WTC11 (cell line): ENCODE results near the gene POLA1. TPM values are rescaled to one million over a fixed set of nuclear protein-coding genes. Genes with fewer than 3 reads are reported as not detected.
A peak's percentile ranks its signal among the peaks of the same experiment; 100 is the strongest.

Experiments
- ATAC-seq: fragments of 200-7000 bp; cut with Tn5 transposase; 2 replicates; pipeline ENCODE4 v1.10.0; 2021; ENCODE audit warnings: mild to moderate bottlenecking, moderate library complexity
- CTCF ChIA-PET: fragments of 300-600 bp; sonication (Branson Sonifier 250); formaldehyde crosslinking; loops from one replicate; lab custom pipeline; 2021; ENCODE audit warnings: antibody characterized with exemption; lab: Charles Lee
- POLR2A ChIA-PET: fragments of 350-600 bp; sonication (Branson Sonifier 250); formaldehyde crosslinking; loops from one replicate; lab custom pipeline; 2021; ENCODE audit warnings: antibody characterized with exemption; lab: Charles Lee
- DNase-seq: peaks from one replicate; pipeline ENCODE4 v3.0.0; 2021; ENCODE audit warnings: low spot score
- H3K27ac Mint-ChIP-seq: 2 replicates; pipeline ENCODE4 v1.8.0; 2021; ENCODE audit warnings: mixed read lengths
- H3K27me3 Mint-ChIP-seq: 2 replicates; pipeline ENCODE4 v1.8.0; 2021; ENCODE audit warnings: low read depth, mild to moderate bottlenecking, moderate library complexity, mixed read lengths
- H3K36me3 Mint-ChIP-seq: 2 replicates; pipeline ENCODE4 v1.8.0; 2021; ENCODE audit warnings: mixed read lengths
- H3K4me1 Mint-ChIP-seq: 2 replicates; pipeline ENCODE4 v1.8.0; 2022; ENCODE audit warnings: mixed read lengths
- H3K4me3 Mint-ChIP-seq: 2 replicates; pipeline ENCODE4 v1.8.0; 2021; ENCODE audit warnings: mild to moderate bottlenecking, moderate library complexity, mixed read lengths
- H3K9me3 Mint-ChIP-seq: 2 replicates; pipeline ENCODE4 v1.8.0; 2021; ENCODE audit warnings: mixed read lengths
- CREB1 ChIP-seq: sonication (generic); formaldehyde crosslinking; IDR thresholded peaks from 2 replicates; pipeline ENCODE4 v1.8.0; 2023; ENCODE audit warnings: mild to moderate bottlenecking, missing genetic modification reagents
- ELF4 ChIP-seq: sonication (generic); formaldehyde crosslinking; IDR thresholded peaks from 2 replicates; pipeline ENCODE4 v1.8.1; 2022; ENCODE audit warnings: low read depth, mild to moderate bottlenecking, moderate library complexity, missing genetic modification reagents
- NFYB ChIP-seq: sonication (generic); formaldehyde crosslinking; conservative IDR thresholded peaks from 2 replicates; pipeline ENCODE4 v1.8.0; 2022; ENCODE audit warnings: low read depth, missing genetic modification reagents
- TCF7 ChIP-seq: sonication (generic); formaldehyde crosslinking; IDR thresholded peaks from 2 replicates; pipeline ENCODE4 v1.8.0; 2022; ENCODE audit warnings: mild to moderate bottlenecking, low read depth, missing genetic modification reagents, moderate library complexity
- total RNA-seq: library from RNA; stranded (reverse); gene quantifications from 3 replicates; pipeline ENCODE4 v1.2.3, GENCODE V29; 2021
- TF ChIP-seq, protein P1 (sequence below): sonication (generic); formaldehyde crosslinking; IDR thresholded peaks from 2 replicates; pipeline ENCODE4 v1.8.0; 2023; ENCODE audit warnings: missing genetic modification reagents, mild to moderate bottlenecking, borderline replicate concordance
- TF ChIP-seq, protein P2 (sequence below): sonication (generic); formaldehyde crosslinking; IDR thresholded peaks from 2 replicates; pipeline ENCODE4 v1.8.1; 2022; ENCODE audit warnings: missing genetic modification reagents, borderline replicate concordance
- TF ChIP-seq, protein P3 (sequence below): sonication (generic); formaldehyde crosslinking; conservative IDR thresholded peaks from 2 replicates; pipeline ENCODE4 v1.8.1; 2023; ENCODE audit warnings: mild to moderate bottlenecking, low read depth, missing genetic modification reagents, moderate library complexity

Gene POLA1
- total RNA-seq, 1 experiment from 2014 or later: 29.9 TPM

DNA sequence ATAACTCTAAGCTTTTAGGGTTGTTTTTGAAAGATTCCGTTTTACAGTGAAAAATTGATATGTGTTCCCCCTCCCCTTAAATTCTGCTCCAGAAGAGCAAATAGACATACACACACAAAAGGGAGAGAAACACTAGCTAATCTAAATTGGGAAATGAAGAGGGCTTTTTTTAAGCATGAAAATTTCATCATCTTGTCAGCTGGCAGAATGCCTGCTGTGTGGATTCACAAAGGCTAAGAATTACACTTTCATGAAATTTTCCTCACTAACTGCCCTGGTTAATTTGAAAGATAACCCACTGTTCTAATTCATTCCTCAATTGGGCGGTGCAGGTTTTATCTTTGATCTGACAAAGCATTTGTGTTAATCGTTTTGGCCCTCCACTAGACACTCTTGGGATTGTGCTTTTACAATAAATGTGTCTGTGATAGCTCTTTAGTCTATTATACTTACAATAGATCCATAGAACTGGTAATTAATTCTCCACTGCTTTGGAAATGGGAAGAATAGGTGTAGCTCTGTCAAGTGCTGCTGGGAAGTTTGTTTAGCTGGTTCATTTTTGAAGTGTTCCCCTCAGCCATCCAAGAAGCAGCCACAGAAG is 152.9 kb downstream of the POLA1 start:
- POLR2A ChIA-PET: no interaction called here
- Mint-ChIP-seq H3K9me3 (no peaks in the 10 kb centered on the region), H3K36me3 (peaks cover 10% of the 10 kb centered on the region), H3K27ac (no peak overlapping the region), H3K4me3 (no peak overlapping the region), H3K4me1 (peaks cover 13% of the 10 kb centered on the region), H3K27me3 (no peaks in the 10 kb centered on the region)
- no peak for ATAC-seq
- CTCF ChIA-PET: interaction anchor here (1.2 to 1.5 kb wide), 2 partner anchors 8 to 13 kb away, joined by 3 to 5 read pairs; no protein-coding TSS in a partner anchor
- no peak for TF ChIP-seq NFYB (CRISPR knock-in tag)
- TF ChIP-seq TCF7 (CRISPR knock-in tag): no peak
- TF ChIP-seq, protein P1, sequence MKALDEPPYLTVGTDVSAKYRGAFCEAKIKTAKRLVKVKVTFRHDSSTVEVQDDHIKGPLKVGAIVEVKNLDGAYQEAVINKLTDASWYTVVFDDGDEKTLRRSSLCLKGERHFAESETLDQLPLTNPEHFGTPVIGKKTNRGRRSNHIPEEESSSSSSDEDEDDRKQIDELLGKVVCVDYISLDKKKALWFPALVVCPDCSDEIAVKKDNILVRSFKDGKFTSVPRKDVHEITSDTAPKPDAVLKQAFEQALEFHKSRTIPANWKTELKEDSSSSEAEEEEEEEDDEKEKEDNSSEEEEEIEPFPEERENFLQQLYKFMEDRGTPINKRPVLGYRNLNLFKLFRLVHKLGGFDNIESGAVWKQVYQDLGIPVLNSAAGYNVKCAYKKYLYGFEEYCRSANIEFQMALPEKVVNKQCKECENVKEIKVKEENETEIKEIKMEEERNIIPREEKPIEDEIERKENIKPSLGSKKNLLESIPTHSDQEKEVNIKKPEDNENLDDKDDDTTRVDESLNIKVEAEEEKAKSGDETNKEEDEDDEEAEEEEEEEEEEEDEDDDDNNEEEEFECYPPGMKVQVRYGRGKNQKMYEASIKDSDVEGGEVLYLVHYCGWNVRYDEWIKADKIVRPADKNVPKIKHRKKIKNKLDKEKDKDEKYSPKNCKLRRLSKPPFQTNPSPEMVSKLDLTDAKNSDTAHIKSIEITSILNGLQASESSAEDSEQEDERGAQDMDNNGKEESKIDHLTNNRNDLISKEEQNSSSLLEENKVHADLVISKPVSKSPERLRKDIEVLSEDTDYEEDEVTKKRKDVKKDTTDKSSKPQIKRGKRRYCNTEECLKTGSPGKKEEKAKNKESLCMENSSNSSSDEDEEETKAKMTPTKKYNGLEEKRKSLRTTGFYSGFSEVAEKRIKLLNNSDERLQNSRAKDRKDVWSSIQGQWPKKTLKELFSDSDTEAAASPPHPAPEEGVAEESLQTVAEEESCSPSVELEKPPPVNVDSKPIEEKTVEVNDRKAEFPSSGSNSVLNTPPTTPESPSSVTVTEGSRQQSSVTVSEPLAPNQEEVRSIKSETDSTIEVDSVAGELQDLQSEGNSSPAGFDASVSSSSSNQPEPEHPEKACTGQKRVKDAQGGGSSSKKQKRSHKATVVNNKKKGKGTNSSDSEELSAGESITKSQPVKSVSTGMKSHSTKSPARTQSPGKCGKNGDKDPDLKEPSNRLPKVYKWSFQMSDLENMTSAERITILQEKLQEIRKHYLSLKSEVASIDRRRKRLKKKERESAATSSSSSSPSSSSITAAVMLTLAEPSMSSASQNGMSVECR (CRISPR knock-in tag): no peak
- DNase-seq: no peak

DNA sequence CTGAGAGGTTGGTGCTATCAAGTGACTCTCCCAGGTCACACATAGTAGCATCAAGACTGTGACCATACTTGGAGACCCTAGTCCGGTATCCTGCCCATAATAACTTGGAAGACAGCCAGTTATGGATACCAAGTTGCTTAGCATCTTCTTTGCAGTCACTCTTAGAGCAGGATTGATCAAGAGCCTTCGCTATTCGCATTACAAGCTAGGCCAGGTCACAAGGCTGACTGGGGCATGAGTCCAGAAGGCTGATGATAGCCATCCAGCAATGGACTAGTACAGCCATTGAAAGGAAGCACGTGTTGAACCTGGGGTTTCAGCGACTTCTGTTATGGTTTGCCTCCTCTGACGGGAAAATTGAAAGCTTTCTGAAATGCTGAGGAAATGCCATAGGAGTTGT is 157.6 kb downstream of the POLA1 start:
- ChIA-PET CTCF (no interaction called here), POLR2A (no interaction called here)
- DNase-seq (no peak), ATAC-seq (no peak)
- no peak overlapping the region for H3K4me3 Mint-ChIP-seq
- H3K27me3 Mint-ChIP-seq: no peaks in the 10 kb centered on the region
- TF ChIP-seq, protein P2, sequence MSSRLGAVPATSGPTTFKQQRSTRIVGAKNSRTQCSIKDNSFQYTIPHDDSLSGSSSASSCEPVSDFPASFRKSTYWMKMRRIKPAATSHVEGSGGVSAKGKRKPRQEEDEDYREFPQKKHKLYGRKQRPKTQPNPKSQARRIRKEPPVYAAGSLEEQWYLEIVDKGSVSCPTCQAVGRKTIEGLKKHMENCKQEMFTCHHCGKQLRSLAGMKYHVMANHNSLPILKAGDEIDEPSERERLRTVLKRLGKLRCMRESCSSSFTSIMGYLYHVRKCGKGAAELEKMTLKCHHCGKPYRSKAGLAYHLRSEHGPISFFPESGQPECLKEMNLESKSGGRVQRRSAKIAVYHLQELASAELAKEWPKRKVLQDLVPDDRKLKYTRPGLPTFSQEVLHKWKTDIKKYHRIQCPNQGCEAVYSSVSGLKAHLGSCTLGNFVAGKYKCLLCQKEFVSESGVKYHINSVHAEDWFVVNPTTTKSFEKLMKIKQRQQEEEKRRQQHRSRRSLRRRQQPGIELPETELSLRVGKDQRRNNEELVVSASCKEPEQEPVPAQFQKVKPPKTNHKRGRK (CRISPR knock-in tag): no peak
- H3K27ac Mint-ChIP-seq: no peak overlapping the region
- H3K4me1 Mint-ChIP-seq: peaks cover 8% of the 10 kb centered on the region
- H3K36me3 Mint-ChIP-seq: peaks cover 11% of the 10 kb centered on the region
- H3K9me3 Mint-ChIP-seq: no peaks in the 10 kb centered on the region

DNA sequence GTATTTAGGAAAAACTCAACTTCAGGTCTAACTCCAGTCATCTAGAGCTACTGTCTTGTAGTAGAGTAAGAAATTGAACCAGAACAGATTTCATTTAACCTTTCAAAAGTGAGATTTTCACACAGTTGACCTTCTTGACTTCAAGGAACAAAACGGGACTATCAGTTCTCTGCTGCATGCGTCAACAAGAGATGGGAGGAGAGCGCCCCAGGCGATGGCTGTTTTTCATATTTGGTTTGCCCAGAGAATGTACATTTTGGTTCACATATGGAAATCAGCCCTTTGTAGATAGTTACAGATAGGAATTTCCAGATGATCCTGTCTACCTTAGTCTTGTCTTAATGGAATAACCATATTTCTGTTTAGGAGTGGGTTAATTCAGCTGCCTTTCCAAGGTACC is 158.1 kb downstream of the POLA1 start:
- TF ChIP-seq, protein P3, sequence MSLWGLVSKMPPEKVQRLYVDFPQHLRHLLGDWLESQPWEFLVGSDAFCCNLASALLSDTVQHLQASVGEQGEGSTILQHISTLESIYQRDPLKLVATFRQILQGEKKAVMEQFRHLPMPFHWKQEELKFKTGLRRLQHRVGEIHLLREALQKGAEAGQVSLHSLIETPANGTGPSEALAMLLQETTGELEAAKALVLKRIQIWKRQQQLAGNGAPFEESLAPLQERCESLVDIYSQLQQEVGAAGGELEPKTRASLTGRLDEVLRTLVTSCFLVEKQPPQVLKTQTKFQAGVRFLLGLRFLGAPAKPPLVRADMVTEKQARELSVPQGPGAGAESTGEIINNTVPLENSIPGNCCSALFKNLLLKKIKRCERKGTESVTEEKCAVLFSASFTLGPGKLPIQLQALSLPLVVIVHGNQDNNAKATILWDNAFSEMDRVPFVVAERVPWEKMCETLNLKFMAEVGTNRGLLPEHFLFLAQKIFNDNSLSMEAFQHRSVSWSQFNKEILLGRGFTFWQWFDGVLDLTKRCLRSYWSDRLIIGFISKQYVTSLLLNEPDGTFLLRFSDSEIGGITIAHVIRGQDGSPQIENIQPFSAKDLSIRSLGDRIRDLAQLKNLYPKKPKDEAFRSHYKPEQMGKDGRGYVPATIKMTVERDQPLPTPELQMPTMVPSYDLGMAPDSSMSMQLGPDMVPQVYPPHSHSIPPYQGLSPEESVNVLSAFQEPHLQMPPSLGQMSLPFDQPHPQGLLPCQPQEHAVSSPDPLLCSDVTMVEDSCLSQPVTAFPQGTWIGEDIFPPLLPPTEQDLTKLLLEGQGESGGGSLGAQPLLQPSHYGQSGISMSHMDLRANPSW (CRISPR knock-in tag): no peak
- Mint-ChIP-seq H3K9me3 (no peaks in the 10 kb centered on the region), H3K4me3 (no peak overlapping the region), H3K27ac (0 out of 2 replicates have a peak overlapping the region, but pooled peaks have one; percentile 16), H3K27me3 (no peaks in the 10 kb centered on the region), H3K4me1 (peaks cover 3% of the 10 kb centered on the region; the same call in 1 of the 2 replicates), H3K36me3 (peaks cover 11% of the 10 kb centered on the region)
- ATAC-seq: no peak
- no peak for DNase-seq
- POLR2A ChIA-PET: no interaction called here
- CTCF ChIA-PET: no interaction called here

DNA sequence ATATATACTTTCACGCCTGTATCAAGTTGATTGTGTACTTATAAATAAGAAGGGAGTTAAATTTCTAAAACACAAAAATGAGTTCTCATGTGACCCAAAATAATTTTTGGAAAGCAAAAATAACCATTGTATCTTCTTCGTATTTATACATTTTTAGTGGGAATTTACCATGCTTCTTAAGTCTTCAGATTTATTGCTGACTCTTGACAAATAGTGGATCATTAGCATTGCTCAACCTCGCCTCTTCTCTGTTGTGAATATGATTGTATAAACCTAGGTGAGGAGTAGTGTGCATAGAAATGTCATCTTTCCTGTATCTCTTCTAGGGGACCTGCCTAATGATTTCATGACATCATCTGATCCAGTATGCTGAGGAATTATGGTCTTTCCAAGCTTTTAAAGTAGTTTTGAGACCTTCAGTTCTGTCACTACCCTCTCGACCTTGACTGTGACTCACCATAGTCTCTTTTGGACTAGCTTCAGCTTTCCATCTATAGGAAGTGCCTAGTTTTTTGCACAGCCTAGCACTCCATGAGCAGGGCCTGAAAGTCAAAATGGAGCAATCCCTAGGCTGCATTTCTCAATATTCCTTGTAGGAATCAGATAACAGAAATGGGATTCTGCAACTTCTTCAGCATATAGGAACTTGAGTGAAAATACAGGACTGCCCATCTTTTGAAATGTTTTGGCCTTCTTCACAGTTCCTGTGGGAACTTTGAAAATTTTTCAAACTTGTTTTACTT is 164.5 kb downstream of the POLA1 start:
- POLR2A ChIA-PET: no interaction called here
- H3K36me3 Mint-ChIP-seq: peaks cover 3% of the 10 kb centered on the region; the same call in 1 of the 2 replicates
- no peak overlapping the region for H3K4me3 Mint-ChIP-seq
- no peaks in the 10 kb centered on the region; the same call in 1 of the 2 replicates for H3K4me1 Mint-ChIP-seq
- no peak overlapping the region for H3K27ac Mint-ChIP-seq
- TF ChIP-seq CREB1 (CRISPR knock-in tag) (no peak), ELF4 (no peak)
- TF ChIP-seq, all 79 proteins: peak for 0
- CTCF ChIA-PET: no interaction called here
- Mint-ChIP-seq H3K9me3 (no peaks in the 10 kb centered on the region), H3K27me3 (no peaks in the 10 kb centered on the region)
- ATAC-seq (no peak), DNase-seq (no peak)
